ENCODE data around the gene MBNL2. TPM values are rescaled to one million over a fixed set of nuclear protein-coding genes. Genes with fewer than 3 reads are reported as not detected.

Gene MBNL2
- total RNA-seq, 3 donors from 2014 or later (not counting 1 experiment from before 2014, with no cell fraction given): 30.9 to 38.3 (median 33.1) TPM

GRCh38 chr13:97327506-97328221 is 105.5 kb downstream of the MBNL2 start:
- H3K36me3 ChIP-seq (ENCODE audit: control insufficient read depth, insufficient read depth, low read length): no peaks in the 10 kb centered on the region
- no peaks in the 10 kb centered on the region for H3K4me1 ChIP-seq (ENCODE audit: control insufficient read depth, insufficient read depth, low read length)
- no peaks in the 10 kb centered on the region for H3K27me3 Mint-ChIP-seq (ENCODE audit: low read depth in 2 of 2)
- no peaks in the 10 kb centered on the region for H3K27me3 ChIP-seq (ENCODE audit: control insufficient read depth, insufficient read depth, low read length)
- no peaks in the 10 kb centered on the region for H3K9me3 Mint-ChIP-seq
- 96% methylated on average over 3 of the region's 4 CpGs for WGBS (ENCODE audit: insufficient coverage)
- DNase-seq (no peak), ATAC-seq (no peak)
- no peaks in the 10 kb centered on the region for H3K9me3 ChIP-seq (ENCODE audit: control insufficient read depth, insufficient read depth, low read length)
- H3K4me1 Mint-ChIP-seq: peaks cover 7 to 43% of the 10 kb centered on the region in 2 donors
- H3K36me3 Mint-ChIP-seq: no peaks in the 10 kb centered on the region
- TF ChIP-seq CTCF (IDR thresholded peaks at IDR 0.05): no peak
- H3K4me3 ChIP-seq (ENCODE audit: low read length): no peak overlapping the region
- H3K27ac ChIP-seq (ENCODE audit: low read length): no peak overlapping the region
- no peak overlapping the region for H3K4me3 Mint-ChIP-seq
- no peak overlapping the region for H3K27ac Mint-ChIP-seq
- intact Hi-C loops (cut with micrococcal nuclease): no loop called here

GRCh38 chr13:97328222-97328790 is 106.2 kb downstream of the MBNL2 start:
- Mint-ChIP-seq H3K4me3 (no peak overlapping the region), H3K36me3 (no peaks in the 10 kb centered on the region), H3K27ac (no peak overlapping the region), H3K27me3 (ENCODE audit: low read depth in 2 of 2) (no peaks in the 10 kb centered on the region), H3K9me3 (no peaks in the 10 kb centered on the region), H3K4me1 (peaks cover 10 to 46% of the 10 kb centered on the region in 2 donors)
- H3K27ac ChIP-seq (ENCODE audit: low read length): no peak overlapping the region
- WGBS (ENCODE audit: insufficient coverage): 94% methylated on average over 12 of the region's 12 CpGs
- no peaks in the 10 kb centered on the region for H3K27me3 ChIP-seq (ENCODE audit: control insufficient read depth, insufficient read depth, low read length)
- H3K4me3 ChIP-seq (ENCODE audit: low read length): no peak overlapping the region
- ATAC-seq (no peak), DNase-seq (no peak)
- H3K9me3 ChIP-seq (ENCODE audit: control insufficient read depth, insufficient read depth, low read length): no peaks in the 10 kb centered on the region
- no peaks in the 10 kb centered on the region for H3K36me3 ChIP-seq (ENCODE audit: control insufficient read depth, insufficient read depth, low read length)
- no peak for TF ChIP-seq CTCF (IDR thresholded peaks at IDR 0.05)
- intact Hi-C loops (cut with micrococcal nuclease): no loop called here
- H3K4me1 ChIP-seq (ENCODE audit: control insufficient read depth, insufficient read depth, low read length): no peaks in the 10 kb centered on the region

DNA sequence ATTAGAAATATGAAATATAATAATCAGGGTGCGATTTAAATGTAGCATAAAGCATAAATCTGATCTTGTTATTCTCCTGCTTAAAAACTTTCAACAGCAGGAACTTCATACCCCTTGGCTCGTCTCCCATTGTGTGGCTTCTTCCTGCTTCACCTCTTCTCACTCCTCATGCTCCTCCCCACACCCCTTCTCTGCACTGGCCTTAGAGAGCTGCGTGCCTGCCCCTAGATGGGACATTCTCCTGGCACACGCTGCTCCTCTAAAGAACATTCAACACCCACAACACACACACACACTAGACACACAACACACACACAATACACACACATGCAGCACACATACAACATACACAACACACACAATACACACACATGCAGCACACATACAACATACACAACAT is 107.2 kb downstream of the MBNL2 start:
- ATAC-seq: no peak
- H3K4me1 ChIP-seq (ENCODE audit: control insufficient read depth, insufficient read depth, low read length): no peaks in the 10 kb centered on the region
- intact Hi-C loops (cut with micrococcal nuclease): no loop called here
- no peak overlapping the region for H3K27ac Mint-ChIP-seq
- no peaks in the 10 kb centered on the region for H3K27me3 ChIP-seq (ENCODE audit: control insufficient read depth, insufficient read depth, low read length)
- no peaks in the 10 kb centered on the region for H3K9me3 ChIP-seq (ENCODE audit: control insufficient read depth, insufficient read depth, low read length)
- no peak overlapping the region for H3K4me3 ChIP-seq (ENCODE audit: low read length)
- no peak for DNase-seq
- TF ChIP-seq CTCF (IDR thresholded peaks at IDR 0.05): no peak
- H3K27ac ChIP-seq (ENCODE audit: low read length): no peak overlapping the region
- WGBS (ENCODE audit: insufficient coverage): 71% methylated on average over 3 of the region's 4 CpGs
- H3K27me3 Mint-ChIP-seq (ENCODE audit: low read depth in 2 of 2): no peaks in the 10 kb centered on the region
- no peaks in the 10 kb centered on the region for H3K36me3 ChIP-seq (ENCODE audit: control insufficient read depth, insufficient read depth, low read length)
- H3K4me3 Mint-ChIP-seq: no peak overlapping the region
- no peaks in the 10 kb centered on the region for H3K36me3 Mint-ChIP-seq
- peaks cover 13 to 47% of the 10 kb centered on the region in 2 donors for H3K4me1 Mint-ChIP-seq
- no peaks in the 10 kb centered on the region for H3K9me3 Mint-ChIP-seq
